Choroid plexus epithelial cell (primary cell): Measurements from ENCODE around the gene SNX18.

Experiments
- DNase-seq: peaks from one replicate; pipeline ENCODE4 v3.0.0-alpha.2; 2010; ENCODE audit warnings: low read depth
- H3K4me3 ChIP-seq: 2 replicates; pipeline ENCODE4 v1.5.1; 2011; ENCODE audit warnings: low read depth, mild to moderate bottlenecking, control low read depth, low read length, moderate library complexity
- CTCF ChIP-seq: conservative IDR thresholded peaks from 2 replicates; pipeline ENCODE4 v1.5.1; 2011; ENCODE audit warnings: low read depth, mild to moderate bottlenecking, control low read depth, inconsistent platforms, low read length, moderate library complexity

The SNX18 gene

GRCh38 chr5:54551926-54552325 lies 34.4 kb downstream of the SNX18 start:
- DNase-seq, result no peak
- H3K4me3 ChIP-seq, result no peak overlapping the region
- no peak for TF ChIP-seq CTCF

GRCh38 chr5:54552446-54552845 lies 34.9 kb downstream of the SNX18 start:
- no peak overlapping the region for H3K4me3 ChIP-seq
- no peak for DNase-seq
- no peak for TF ChIP-seq CTCF

GRCh38 chr5:54553659-54554207 lies 36.2 kb downstream of the SNX18 start:
- no peak for DNase-seq
- no peak for TF ChIP-seq CTCF
- no peak overlapping the region for H3K4me3 ChIP-seq

GRCh38 chr5:54556141-54556540 lies 38.6 kb downstream of the SNX18 start:
- TF ChIP-seq CTCF, result no peak
- no peak for DNase-seq
- no peak overlapping the region for H3K4me3 ChIP-seq

- H3K4me3 ChIP-seq, result no peak overlapping the region
- no peak for DNase-seq
- TF ChIP-seq CTCF, result no peak
Measured at GRCh38 chr5:54558362-54558761, 40.8 kb downstream of the SNX18 start.

- DNase-seq, result no peak
- H3K4me3 ChIP-seq, result no peak overlapping the region
- TF ChIP-seq CTCF, result no peak
Measured at GRCh38 chr5:54561651-54562050, 44.1 kb downstream of the SNX18 start.

GRCh38 chr5:54563083-54563761 lies 45.7 kb downstream of the SNX18 start:
- no peak for TF ChIP-seq CTCF
- DNase-seq, result no peak
- H3K4me3 ChIP-seq, result no peak overlapping the region
